Caco-2 (cell line): ENCODE results near the gene GDA. TPM values are rescaled to one million over a fixed set of nuclear protein-coding genes. Genes with fewer than 3 reads are reported as not detected.

Experiments
- BruUV-seq: library from RNA; stranded (reverse); fragments of 400-500 nt; replicated peaks from 2 replicates; lab custom pipeline; 2021; lab: Mats Ljungman, UMichigan
- CTCF ChIA-PET: fragments of 300-600 bp; sonication (Branson Sonifier 250); formaldehyde crosslinking; loops from one replicate; lab custom pipeline; 2022; ENCODE audit warnings: antibody characterized with exemption; lab: Charles Lee
- POLR2A ChIA-PET: fragments of 300-600 bp; sonication (Branson Sonifier 250); formaldehyde crosslinking; loops from one replicate; lab custom pipeline; 2022; ENCODE audit warnings: antibody characterized with exemption; lab: Charles Lee
- DNase-seq, 2 experiments: peaks; one replicate each; pipeline versions ENCODE4 v3.0.0 to v3.0.0-alpha.2; 2020 to 2022
- H3K27me3 ChIP-seq: replicated peaks from 2 replicates; pipeline ENCODE4 v1.6.0; 2011; ENCODE audit warnings: low read length; ENCODE audit not compliant: control insufficient read depth, insufficient read depth
- H3K36me3 ChIP-seq: 2 replicates; pipeline ENCODE4 v1.5.1; 2011; ENCODE audit warnings: low read length; ENCODE audit not compliant: control insufficient read depth, insufficient read depth
- H3K4me1 ChIP-seq: fragments of 250-450 bp; sonication (Bioruptor Pico); 2 replicates; pipeline ENCODE4 v1.5.1; 2020; ENCODE audit warnings: mild to moderate bottlenecking
- H3K4me3 ChIP-seq: 2 replicates; pipeline ENCODE4 v1.5.1; 2011; ENCODE audit warnings: low read depth, mild to moderate bottlenecking, control low read depth, low read length
- H3K9me3 ChIP-seq: fragments of 250-450 bp; sonication (Bioruptor Pico); 2 replicates; pipeline ENCODE4 v1.5.1; 2020; ENCODE audit warnings: mild to moderate bottlenecking, moderate library complexity
- H3K27ac Mint-ChIP-seq: one replicate; pipeline ENCODE4 v1.8.0; 2022; ENCODE audit warnings: mixed read lengths; ENCODE audit not compliant: unreplicated experiment
- H3K27me3 Mint-ChIP-seq: one replicate; pipeline ENCODE4 v1.8.0; 2022; ENCODE audit warnings: mixed read lengths; ENCODE audit not compliant: insufficient read depth, unreplicated experiment
- H3K36me3 Mint-ChIP-seq: one replicate; pipeline ENCODE4 v1.8.0; 2022; ENCODE audit warnings: mild to moderate bottlenecking, mixed read lengths; ENCODE audit not compliant: insufficient read depth, unreplicated experiment
- H3K4me1 Mint-ChIP-seq: one replicate; pipeline ENCODE4 v1.8.0; 2022; ENCODE audit warnings: low read depth, mixed read lengths; ENCODE audit not compliant: unreplicated experiment
- H3K4me3 Mint-ChIP-seq: one replicate; pipeline ENCODE4 v1.8.0; 2022; ENCODE audit warnings: mild to moderate bottlenecking, moderate library complexity, mixed read lengths; ENCODE audit not compliant: unreplicated experiment
- H3K9me3 Mint-ChIP-seq: one replicate; pipeline ENCODE4 v1.8.0; 2022; ENCODE audit warnings: mixed read lengths; ENCODE audit not compliant: unreplicated experiment
- CTCF ChIP-seq, 2 experiments: fragments of 200-600 bp in 1 of 2; IDR thresholded peaks; 1 replicate in 1 of 2; 2 replicates in 1 of 2; pipeline versions ENCODE4 v1.5.1 to v1.8.0; 2011 to 2022; ENCODE audit warnings: antibody characterized with exemption in 1 of 2, control low read depth in 1 of 2, inconsistent platforms in 1 of 2, low read depth in 1 of 2, low read length in 1 of 2, mild to moderate bottlenecking in 1 of 2, moderate library complexity in 1 of 2; ENCODE audit not compliant: insufficient read depth in 1 of 2, severe bottlenecking in 1 of 2, unreplicated experiment in 1 of 2
- intact Hi-C: fragments of 100-400 bp; cut with micrococcal nuclease; formaldehyde crosslinking; loops from one replicate; pipeline ENCODE4 v1.10.0; 2022; ENCODE audit not compliant: unreplicated experiment
- total RNA-seq: library from RNA; stranded (reverse); gene quantifications from 2 replicates; pipeline ENCODE4 v1.2.3, GENCODE V29; 2022

GDA gene
- total RNA-seq, 1 experiment from 2014 or later, result 3.1 TPM

- no peak for DNase-seq
- H3K4me1 ChIP-seq, result no peaks in the 10 kb centered on the region
- intact Hi-C loops, result no loop called here
- Mint-ChIP-seq H3K27ac (no peak overlapping the region), H3K9me3 (no peaks in the 10 kb centered on the region), H3K36me3 (no peaks in the 10 kb centered on the region), H3K27me3 (no peaks in the 10 kb centered on the region), H3K4me3 (no peak overlapping the region), H3K4me1 (no peaks in the 10 kb centered on the region)
- POLR2A ChIA-PET, result no interaction called here
- no peak for TF ChIP-seq CTCF (IDR thresholded peaks at IDR 0.05; ENCODE audit: insufficient read depth in 1 of 2, low read depth in 1 of 2, low read length in 1 of 2, severe bottlenecking in 1 of 2, unreplicated experiment in 1 of 2)
- H3K27me3 ChIP-seq, result no peaks in the 10 kb centered on the region
- no TSS peak for BruUV-seq
- no peaks in the 10 kb centered on the region for H3K36me3 ChIP-seq
- no peak overlapping the region for H3K4me3 ChIP-seq
- H3K9me3 ChIP-seq, result no peaks in the 10 kb centered on the region
- CTCF ChIA-PET, result no interaction called here
These were observed 105.8 kb downstream of the GDA start for GRCh38 chr9:72254901-72255545.

- no TSS peak for BruUV-seq
- H3K9me3 Mint-ChIP-seq, result no peaks in the 10 kb centered on the region
- H3K27ac Mint-ChIP-seq, result no peak overlapping the region
- POLR2A ChIA-PET, result no interaction called here
- intact Hi-C loops, result no loop called here
- no peaks in the 10 kb centered on the region for H3K36me3 ChIP-seq
- H3K36me3 Mint-ChIP-seq, result no peaks in the 10 kb centered on the region
- TF ChIP-seq CTCF (IDR thresholded peaks at IDR 0.05; ENCODE audit: insufficient read depth in 1 of 2, low read depth in 1 of 2, low read length in 1 of 2, severe bottlenecking in 1 of 2, unreplicated experiment in 1 of 2), result no peak
- CTCF ChIA-PET, result no interaction called here
- DNase-seq, result no peak
- no peaks in the 10 kb centered on the region for H3K9me3 ChIP-seq
- no peaks in the 10 kb centered on the region for H3K4me1 ChIP-seq
- H3K27me3 ChIP-seq, result no peaks in the 10 kb centered on the region
- no peaks in the 10 kb centered on the region for H3K27me3 Mint-ChIP-seq
- no peaks in the 10 kb centered on the region for H3K4me1 Mint-ChIP-seq
- no peak overlapping the region for H3K4me3 ChIP-seq
- H3K4me3 Mint-ChIP-seq, result no peak overlapping the region
These were observed 106.3 kb downstream of the GDA start for GRCh38 chr9:72255569-72255968.

GRCh38 chr9:72256931-72257330, 107.7 kb downstream of the GDA start:
- H3K27me3 ChIP-seq, result no peaks in the 10 kb centered on the region
- no peaks in the 10 kb centered on the region for H3K9me3 Mint-ChIP-seq
- DNase-seq, result no peak
- no peaks in the 10 kb centered on the region for H3K36me3 ChIP-seq
- no peak overlapping the region for H3K27ac Mint-ChIP-seq
- no peaks in the 10 kb centered on the region for H3K36me3 Mint-ChIP-seq
- no peak overlapping the region for H3K4me3 ChIP-seq
- H3K9me3 ChIP-seq, result no peaks in the 10 kb centered on the region
- ChIA-PET CTCF (no interaction called here), POLR2A (no interaction called here)
- no peak for TF ChIP-seq CTCF (IDR thresholded peaks at IDR 0.05; ENCODE audit: insufficient read depth in 1 of 2, low read depth in 1 of 2, low read length in 1 of 2, severe bottlenecking in 1 of 2, unreplicated experiment in 1 of 2)
- no peaks in the 10 kb centered on the region for H3K27me3 Mint-ChIP-seq
- no peak overlapping the region for H3K4me3 Mint-ChIP-seq
- no peaks in the 10 kb centered on the region for H3K4me1 ChIP-seq
- H3K4me1 Mint-ChIP-seq, result no peaks in the 10 kb centered on the region
- intact Hi-C loops, result no loop called here
- BruUV-seq, result no TSS peak
